Osteoblast (primary cell): ENCODE measurements around the gene PRR20E. TPM values are rescaled to one million over a fixed set of nuclear protein-coding genes. Genes with fewer than 3 reads are reported as not detected.

Source experiments
- DNase-seq: peaks from one replicate; pipeline ENCODE4 v3.0.0; 2011; ENCODE audit warnings: low spot score, mixed read lengths; ENCODE audit not compliant: insufficient read length; ENCODE audit errors: missing footprints
- H2AFZ ChIP-seq: 2 replicates; pipeline ENCODE4 v1.6.0; 2011; ENCODE audit warnings: mild to moderate bottlenecking, low read length
- H3K27ac ChIP-seq: 2 replicates; pipeline ENCODE4 v1.5.1; 2011; ENCODE audit warnings: mild to moderate bottlenecking, low read depth, low read length, moderate library complexity
- H3K27me3 ChIP-seq: 2 replicates; pipeline ENCODE4 v1.6.0; 2012; ENCODE audit warnings: mild to moderate bottlenecking, control low read depth, inconsistent platforms, low read length, moderate library complexity; ENCODE audit not compliant: insufficient read depth
- H3K36me3 ChIP-seq: 2 replicates; pipeline ENCODE4 v1.5.1; 2011; ENCODE audit warnings: mild to moderate bottlenecking, low read length, control low read depth, moderate library complexity; ENCODE audit not compliant: insufficient read depth
- H3K4me1 ChIP-seq: 2 replicates; pipeline ENCODE4 v1.5.1; 2011; ENCODE audit warnings: mild to moderate bottlenecking, low read length, control low read depth, moderate library complexity; ENCODE audit not compliant: insufficient read depth
- H3K4me2 ChIP-seq: 2 replicates; pipeline ENCODE4 v1.6.0; 2011; ENCODE audit warnings: mild to moderate bottlenecking, low read length; ENCODE audit not compliant: insufficient read depth
- H3K4me3 ChIP-seq: fragments of 200-600 bp; sonication (generic); 3 replicates; pipeline ENCODE4 v1.5.1; 2012; ENCODE audit warnings: mild to moderate bottlenecking, low read length, inconsistent platforms; ENCODE audit not compliant: insufficient read depth
- H3K79me2 ChIP-seq: 2 replicates; pipeline ENCODE4 v1.6.0; 2012; ENCODE audit warnings: mild to moderate bottlenecking, low read length, control low read depth, inconsistent platforms; ENCODE audit not compliant: insufficient read depth
- H3K9me3 ChIP-seq: 2 replicates; pipeline ENCODE4 v1.5.1; 2011; ENCODE audit warnings: low read depth, low read length, control low read depth
- H4K20me1 ChIP-seq: 2 replicates; pipeline ENCODE4 v1.6.0; 2012; ENCODE audit warnings: mild to moderate bottlenecking, low read length, control low read depth; ENCODE audit not compliant: insufficient read depth
- CTCF ChIP-seq: IDR thresholded peaks from 2 replicates; pipeline ENCODE4 v1.5.1; 2011; ENCODE audit warnings: mild to moderate bottlenecking, low read depth, low read length, moderate library complexity; ENCODE audit errors: extremely low read depth
- small RNA-seq: library from RNA; depleted of rRNA; stranded (forward); fragments of <200 nt; gene quantifications from one replicate; pipeline ENCODE3, GENCODE V24; 2012
- total RNA-seq: library from RNA; depleted of rRNA; stranded (reverse); fragments of >200 nt; gene quantifications from 2 replicates; pipeline ENCODE4 v1.2.3, GENCODE V29; 2012

PRR20E gene
- total RNA-seq, 1 donor = not detected

DNA sequence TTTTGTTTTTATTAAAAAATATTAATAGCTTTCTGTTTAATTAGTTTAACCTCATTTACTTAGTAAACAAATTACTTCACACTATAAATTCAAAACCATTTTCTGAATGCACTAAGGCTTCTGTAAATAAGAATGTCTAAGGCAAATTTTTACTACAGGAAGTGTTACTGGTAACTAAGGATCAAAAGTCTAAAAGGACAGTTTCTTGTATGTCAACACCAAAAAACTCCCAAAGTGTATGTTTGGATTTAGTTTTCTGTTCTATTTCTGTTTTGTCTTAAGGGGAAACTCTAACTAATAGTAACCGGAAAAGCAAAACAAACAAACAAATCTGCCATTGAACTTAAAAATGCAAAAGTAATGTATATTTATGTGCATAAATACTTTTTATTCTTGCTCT lies 24.7 kb downstream of the PRR20E start:
- no peak overlapping the region for H3K4me3 ChIP-seq
- no peaks in the 10 kb centered on the region for H3K36me3 ChIP-seq
- H3K79me2 ChIP-seq = no peaks in the 10 kb centered on the region
- H2AFZ ChIP-seq = no peak overlapping the region
- peaks cover 2% of the 10 kb centered on the region for H3K9me3 ChIP-seq
- no peak overlapping the region for H3K27ac ChIP-seq
- H3K4me1 ChIP-seq = no peaks in the 10 kb centered on the region
- DNase-seq = no peak
- H4K20me1 ChIP-seq = no peaks in the 10 kb centered on the region
- TF ChIP-seq CTCF = no peak
- no peaks in the 10 kb centered on the region for H3K27me3 ChIP-seq
- H3K4me2 ChIP-seq = no peak overlapping the region

DNA sequence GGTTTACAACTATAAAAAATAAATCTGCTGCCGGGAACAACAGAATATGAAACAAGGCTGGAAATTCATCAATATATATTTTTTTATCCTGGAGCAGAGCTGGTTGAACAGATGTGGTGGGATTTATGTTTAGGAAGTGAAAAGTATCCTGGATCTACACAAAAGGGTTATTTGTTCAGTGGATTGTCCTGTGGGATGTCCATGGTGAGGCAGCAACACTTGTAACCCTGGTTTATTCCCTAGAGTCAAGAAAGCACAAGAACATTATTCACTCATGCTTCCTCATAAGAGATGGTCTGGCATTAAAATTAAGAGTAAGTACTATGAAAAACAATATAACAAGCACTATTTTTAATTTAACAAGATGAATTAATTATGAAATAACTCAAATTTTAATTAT lies 46.0 kb downstream of the PRR20E start:
- no peaks in the 10 kb centered on the region for H3K79me2 ChIP-seq
- H2AFZ ChIP-seq = no peak overlapping the region
- H3K4me3 ChIP-seq = no peak overlapping the region
- H3K4me1 ChIP-seq = no peaks in the 10 kb centered on the region
- no peaks in the 10 kb centered on the region for H3K9me3 ChIP-seq
- H4K20me1 ChIP-seq = no peaks in the 10 kb centered on the region
- no peak for TF ChIP-seq CTCF
- H3K27me3 ChIP-seq = no peaks in the 10 kb centered on the region
- no peak overlapping the region for H3K27ac ChIP-seq
- H3K4me2 ChIP-seq = no peak overlapping the region
- no peak for DNase-seq
- H3K36me3 ChIP-seq = no peaks in the 10 kb centered on the region

Small RNA genes lying within 50 kb of the gene (small RNA-seq; reads per million reads assigned to genes)
- not detected for gene PRR20FP

Other genes starting within 250 kb of the PRR20E start
- gene PRR20A, start 26.3 kb upstream of the PRR20E start, total RNA-seq = not detected in 2 replicates
- gene PRR20B, start 19.7 kb upstream of the PRR20E start, total RNA-seq = not detected in 2 replicates
- not detected in 2 replicates for gene PRR20C, start 13.1 kb upstream of the PRR20E start, total RNA-seq
- gene PRR20D, start 6.6 kb upstream of the PRR20E start, total RNA-seq = not detected in 2 replicates